Lung (tissue), 12 donors: Measurements from ENCODE around the gene CNTNAP2. TPM values are rescaled to one million over a fixed set of nuclear protein-coding genes. Genes with fewer than 3 reads are reported as not detected.

Source experiments
- ATAC-seq: fragments of 200-7000 bp; cut with Tn5 transposase; one replicate; pipeline ENCODE4 v1.9.1; 2020; ENCODE audit warnings: moderate number of reproducible peaks; ENCODE audit not compliant: insufficient read depth, low FRiP score
- DNase-seq, 3 donors: peaks; one replicate each; pipeline ENCODE4 v3.0.0-alpha.2; 2013 to 2017
- H3K27ac ChIP-seq, 2 donors: one replicate each; pipeline ENCODE4 v1.5.1; 2013; ENCODE audit warnings: mild to moderate bottlenecking in 2 of 2, moderate library complexity in 2 of 2, control low read depth in 1 of 2, inconsistent platforms in 1 of 2, low read depth in 1 of 2, low read length in 1 of 2
- H3K27me3 ChIP-seq, 3 donors: one replicate each; pipeline ENCODE4 v1.5.1; 2013; ENCODE audit warnings: low read length in 2 of 3; ENCODE audit not compliant: control insufficient read depth in 3 of 3, insufficient read depth in 3 of 3
- H3K36me3 ChIP-seq, 4 donors: one replicate each; pipeline ENCODE4 v1.5.1; 2013; ENCODE audit warnings: low read length in 4 of 4, mild to moderate bottlenecking in 1 of 4, moderate library complexity in 1 of 4; ENCODE audit not compliant: control insufficient read depth in 4 of 4, insufficient read depth in 4 of 4
- H3K4me1 ChIP-seq, 5 donors: one replicate each; pipeline ENCODE4 v1.5.1; 2013; ENCODE audit warnings: low read length in 5 of 5, mild to moderate bottlenecking in 2 of 5, moderate library complexity in 1 of 5; ENCODE audit not compliant: control insufficient read depth in 5 of 5, insufficient read depth in 5 of 5
- H3K4me3 ChIP-seq: one replicate; pipeline ENCODE4 v1.5.1; 2013; ENCODE audit warnings: mild to moderate bottlenecking, control low read depth, moderate library complexity
- H3K9ac ChIP-seq, 2 donors: one replicate each; pipeline ENCODE4 v1.5.1; 2013; ENCODE audit warnings: low read length in 2 of 2, control low read depth in 1 of 2; ENCODE audit not compliant: insufficient read depth in 1 of 2
- H3K9me3 ChIP-seq, 4 donors: one replicate each; pipeline ENCODE4 v1.5.1; 2013; ENCODE audit warnings: low read length in 3 of 4, mild to moderate bottlenecking in 1 of 4, moderate library complexity in 1 of 4; ENCODE audit not compliant: control insufficient read depth in 4 of 4, insufficient read depth in 3 of 4
- WGBS, 2 donors: extraction: QIAGEN DNeasy Blood & Tissue Kit; methylation state at CpG; one replicate each; pipeline ENCODE4 v1.1.7; 2013; 5-methylcytosine and 5-hydroxymethylcytosine counted together
- polyA plus RNA-seq, 2 donors: library from polyadenylated mRNA; stranded (reverse); fragments of 200-250 nt; gene quantifications; one replicate each; pipeline ENCODE4 v1.2.1, GENCODE V29; 2013
- total RNA-seq, 2 donors: library from RNA; depleted of rRNA in 1 of 2; stranded (reverse); fragments of >200 nt in 1 of 2; gene quantifications; one replicate each; pipeline ENCODE4 v1.2.1, GENCODE V29; 2014 to 2021
- TF ChIP-seq, protein P1 (sequence below): IDR thresholded peaks from 2 replicates; pipeline ENCODE4 v1.5.1; 2012; ENCODE audit warnings: mild to moderate bottlenecking; ENCODE audit errors: control extremely low read depth, extremely low read depth
- donor health status: control.
- donor health status: control.
- donor health status: Bipolar disorder and iron deficiency.
- donor health status: healthy.
- donor health status: DM: yes; HTN: yes; CAD: no.

CNTNAP2 gene
- total and polyA plus RNA-seq, 4 donors, result 0.18 to 45.3 (median 0.52) TPM

GRCh38 chr7:147670759-147671158, 1554.2 kb downstream of the CNTNAP2 start:
- no peaks in the 10 kb centered on the region for H3K36me3 ChIP-seq
- H3K4me1 ChIP-seq, result peaks cover 0 to 17% (median 0%) of the 10 kb centered on the region in 5 donors
- no peaks in the 10 kb centered on the region for H3K9me3 ChIP-seq
- H3K4me3 ChIP-seq, result no peak overlapping the region
- 87 to 92% methylated on average over 10 of the region's 10 CpGs for WGBS, 2 donors
- DNase-seq (no peak), ATAC-seq (no peak)
- no peak overlapping the region for H3K9ac ChIP-seq
- TF ChIP-seq, protein P1, sequence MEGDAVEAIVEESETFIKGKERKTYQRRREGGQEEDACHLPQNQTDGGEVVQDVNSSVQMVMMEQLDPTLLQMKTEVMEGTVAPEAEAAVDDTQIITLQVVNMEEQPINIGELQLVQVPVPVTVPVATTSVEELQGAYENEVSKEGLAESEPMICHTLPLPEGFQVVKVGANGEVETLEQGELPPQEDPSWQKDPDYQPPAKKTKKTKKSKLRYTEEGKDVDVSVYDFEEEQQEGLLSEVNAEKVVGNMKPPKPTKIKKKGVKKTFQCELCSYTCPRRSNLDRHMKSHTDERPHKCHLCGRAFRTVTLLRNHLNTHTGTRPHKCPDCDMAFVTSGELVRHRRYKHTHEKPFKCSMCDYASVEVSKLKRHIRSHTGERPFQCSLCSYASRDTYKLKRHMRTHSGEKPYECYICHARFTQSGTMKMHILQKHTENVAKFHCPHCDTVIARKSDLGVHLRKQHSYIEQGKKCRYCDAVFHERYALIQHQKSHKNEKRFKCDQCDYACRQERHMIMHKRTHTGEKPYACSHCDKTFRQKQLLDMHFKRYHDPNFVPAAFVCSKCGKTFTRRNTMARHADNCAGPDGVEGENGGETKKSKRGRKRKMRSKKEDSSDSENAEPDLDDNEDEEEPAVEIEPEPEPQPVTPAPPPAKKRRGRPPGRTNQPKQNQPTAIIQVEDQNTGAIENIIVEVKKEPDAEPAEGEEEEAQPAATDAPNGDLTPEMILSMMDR, result no peak
- no peaks in the 10 kb centered on the region for H3K27me3 ChIP-seq
- no peak overlapping the region for H3K27ac ChIP-seq

DNA sequence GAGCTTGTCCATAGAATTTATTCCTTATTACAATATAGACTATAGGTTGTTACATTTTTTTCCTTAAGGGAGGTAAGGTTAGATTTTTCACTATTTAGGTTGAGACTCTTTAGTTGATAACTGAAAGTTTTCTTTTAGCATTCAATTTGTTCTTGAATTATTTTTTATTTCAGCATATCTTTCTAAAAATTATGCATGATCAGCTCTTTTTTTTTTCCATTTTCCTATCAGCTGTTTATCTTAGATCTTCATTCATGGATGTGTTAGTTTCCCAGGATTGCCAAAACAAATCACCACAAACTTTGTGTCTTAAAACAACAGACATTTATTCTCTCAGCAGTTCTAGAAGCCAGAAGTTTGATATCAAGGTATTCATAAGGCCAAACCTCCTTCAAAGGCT, 1558.1 kb downstream of the CNTNAP2 start:
- H3K27me3 ChIP-seq, result no peaks in the 10 kb centered on the region
- peaks cover 0 to 17% (median 0%) of the 10 kb centered on the region in 5 donors for H3K4me1 ChIP-seq
- no peak for ATAC-seq
- TF ChIP-seq, protein P1, result no peak
- no peak overlapping the region for H3K9ac ChIP-seq
- no peak for DNase-seq
- H3K27ac ChIP-seq, result no peak overlapping the region
- no peaks in the 10 kb centered on the region for H3K36me3 ChIP-seq
- H3K9me3 ChIP-seq, result no peaks in the 10 kb centered on the region
- H3K4me3 ChIP-seq, result no peak overlapping the region

GRCh38 chr7:147678943-147679342, 1562.3 kb downstream of the CNTNAP2 start:
- Histone ChIP-seq H3K27me3 (no peaks in the 10 kb centered on the region), H3K9ac (no peak overlapping the region), H3K4me1 (peaks cover 0 to 10% (median 0%) of the 10 kb centered on the region in 5 donors), H3K4me3 (no peak overlapping the region), H3K27ac (no peak overlapping the region), H3K36me3 (no peaks in the 10 kb centered on the region), H3K9me3 (no peaks in the 10 kb centered on the region)
- no peak for DNase-seq
- no peak for ATAC-seq
- TF ChIP-seq, protein P1, result no peak
- WGBS, 2 donors, result 77 to 78% methylated on average over 1 of the region's 1 CpG

GRCh38 chr7:147681530-147681929, 1564.9 kb downstream of the CNTNAP2 start:
- 43 to 74% methylated on average over 1 of the region's 1 CpG for WGBS, 2 donors
- Histone ChIP-seq H3K36me3 (no peaks in the 10 kb centered on the region), H3K4me3 (no peak overlapping the region), H3K27me3 (no peaks in the 10 kb centered on the region), H3K9ac (no peak overlapping the region), H3K9me3 (no peaks in the 10 kb centered on the region), H3K27ac (no peak overlapping the region), H3K4me1 (peaks cover 0 to 3% (median 0%) of the 10 kb centered on the region in 5 donors)
- DNase-seq, result no peak
- ATAC-seq, result no peak
- TF ChIP-seq, protein P1, result no peak
